LNCAP (cell line): Measurements from ENCODE around the gene SLC35E1.

Source experiments
- CTCF ChIP-seq: fragments of 450-650 bp; IDR thresholded peaks from 2 replicates; pipeline ENCODE4 v1.5.1; 2017; ENCODE audit warnings: mild to moderate bottlenecking

SLC35E1 gene

GRCh38 chr19:16572332-16573211 is at the start of gene SLC35E1:
Gene SLC35E1, minus strand, starts transcription at chr19:16572415. Its CDS starts 51 bp downstream, at chr19:16572364.
- TF ChIP-seq CTCF: no peak

- no peak for TF ChIP-seq CTCF
Observed at GRCh38 chr19:16621165-16621800, 49.1 kb upstream of the SLC35E1 start.

- TF ChIP-seq CTCF: no peak
Observed at GRCh38 chr19:16620584-16620983, 48.4 kb upstream of the SLC35E1 start.

- no peak for TF ChIP-seq CTCF
Observed at GRCh38 chr19:16620018-16620417, 47.8 kb upstream of the SLC35E1 start.

- no peak for TF ChIP-seq CTCF
Observed at GRCh38 chr19:16619457-16619856, 47.2 kb upstream of the SLC35E1 start.

GRCh38 chr19:16618248-16618647 is 46.0 kb upstream of the SLC35E1 start:
- no peak for TF ChIP-seq CTCF

GRCh38 chr19:16615808-16616207 is 43.6 kb upstream of the SLC35E1 start:
- TF ChIP-seq CTCF: no peak
